ENCODE measurements around the gene NIPAL4. TPM values are rescaled to one million over a fixed set of nuclear protein-coding genes. Genes with fewer than 3 reads are reported as not detected.
"Not testable (repeated sequence)": the region's sequence is repeated elsewhere in the genome, so short reads cannot be mapped to it uniquely, and the experiment has no call there.

NIPAL4 gene
- total and polyA plus RNA-seq, 2 donors (not counting 3 experiments of a cell fraction or from before 2014, with no cell fraction given) = not detected

DNA sequence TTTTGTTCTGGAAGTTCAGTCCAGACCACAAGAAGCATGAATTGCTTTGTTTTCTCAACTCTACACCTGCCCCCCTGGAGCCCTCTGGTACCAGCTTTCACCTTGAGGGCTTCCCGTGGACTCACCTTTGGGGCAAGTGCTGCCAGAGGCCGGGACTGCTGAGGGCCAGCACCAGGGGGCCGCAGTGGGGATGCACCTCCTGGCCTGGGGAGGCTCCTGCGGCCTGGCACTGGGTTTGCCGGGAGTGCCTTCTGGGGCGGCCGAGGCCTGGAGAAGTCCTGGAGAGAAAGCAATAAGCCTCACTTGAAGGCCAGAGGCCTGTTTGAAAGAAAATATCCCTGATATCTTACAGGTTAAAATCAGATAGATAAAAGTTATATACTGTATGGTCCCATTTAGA, 21.7 kb downstream of the NIPAL4 start:
- Histone ChIP-seq H3K36me3 (ENCODE audit: control insufficient read depth in 2 of 2, extremely low read depth in 1 of 2, insufficient read depth in 2 of 2, low read length in 2 of 2) (no peaks in the 10 kb centered on the region), H3K27ac (ENCODE audit: insufficient read depth, low read depth, low read length) (no peak overlapping the region), H3K27me3 (ENCODE audit: control insufficient read depth in 2 of 2, insufficient read depth in 2 of 2, low read length in 2 of 2) (peaks cover 0 to 2% of the 10 kb centered on the region in 2 experiments), H3K79me2 (ENCODE audit: control insufficient read depth, insufficient read depth, low read length) (no peaks in the 10 kb centered on the region), H3K9me3 (replicated peaks; ENCODE audit: control insufficient read depth, insufficient read depth, low read length) (no peaks in the 10 kb centered on the region), H2AFZ (ENCODE audit: low read depth, low read length) (no peak overlapping the region), H3K4me3 (replicated peaks in 1 of 3; ENCODE audit: insufficient read depth in 1 of 3, low read depth in 1 of 3, low read length in 3 of 3) (no peak overlapping the region), H4K20me1 (replicated peaks; ENCODE audit: control insufficient read depth, extremely low read depth, insufficient read depth, low read length) (no peaks in the 10 kb centered on the region), H3K9ac (replicated peaks; ENCODE audit: extremely low read depth, insufficient read depth, low read length) (no peak overlapping the region), H3K4me2 (ENCODE audit: insufficient read depth, low read length) (no peak overlapping the region), H3K9me1 (replicated peaks; ENCODE audit: control insufficient read depth, extremely low read depth, insufficient read depth, low read length) (no peaks in the 10 kb centered on the region), H3K4me1 (ENCODE audit: control insufficient read depth, extremely low read depth, insufficient read depth, low read length) (no peaks in the 10 kb centered on the region)
- no peak for FAIRE-seq
- TF ChIP-seq FOS (IDR thresholded peaks at IDR 0.05; ENCODE audit: borderline replicate concordance, insufficient read depth, low read length) = no peak
- no peak for TF ChIP-seq MAX (IDR thresholded peaks at IDR 0.05; ENCODE audit: insufficient read depth, insufficient read length)
- TF ChIP-seq MYC (IDR thresholded peaks at IDR 0.05; ENCODE audit: low read depth, low read length) = no peak
- TF ChIP-seq GATA2 (IDR thresholded peaks at IDR 0.05; ENCODE audit: insufficient read depth, insufficient read length, low read depth, low read length) = no peak
- no peak for TF ChIP-seq CTCF (IDR thresholded peaks at IDR 0.05; ENCODE audit: extremely low read depth in 1 of 2, insufficient read depth in 1 of 2, low read depth in 1 of 2, low read length in 2 of 2)
- no peak for TF ChIP-seq POLR2A (IDR thresholded peaks at IDR 0.05; ENCODE audit: low read depth, low read length)
- no peak for TF ChIP-seq POLR2AphosphoS5 (IDR thresholded peaks at IDR 0.05; ENCODE audit: insufficient read depth, low read depth, low read length)
- TF ChIP-seq EZH2 (IDR thresholded peaks at IDR 0.05; ENCODE audit: borderline replicate concordance, low read depth, low read length, severe bottlenecking) = no peak
- TF ChIP-seq JUN (IDR thresholded peaks at IDR 0.05; ENCODE audit: borderline replicate concordance, insufficient read depth, insufficient read length, low read depth) = no peak
- ChIA-PET CTCF (interaction anchor here (1.5 to 6.1 kb wide), 3 partner anchors 17 to 237 kb away, joined by 3 to 44 read pairs (median 6); a partner anchor contains a TSS), POLR2A (interaction anchor here (1.2 kb wide), 1 partner anchor 237 kb away, joined by 7 read pairs; no protein-coding TSS in a partner anchor)
- intact Hi-C loops (cut with micrococcal nuclease) (no loop called here), dilution Hi-C loops (cut with MboI; ENCODE audit: extremely low pct_ligation_motif_present, low sequenced_read_pairs) (loop anchor here (25.0 kb wide), 1 partner anchor 144 kb away; a partner anchor contains a TSS)
- BruUV-seq (replicated peaks) = no TSS peak
- no peak for DNase-seq (ENCODE audit: low read depth, low spot score)

DNA sequence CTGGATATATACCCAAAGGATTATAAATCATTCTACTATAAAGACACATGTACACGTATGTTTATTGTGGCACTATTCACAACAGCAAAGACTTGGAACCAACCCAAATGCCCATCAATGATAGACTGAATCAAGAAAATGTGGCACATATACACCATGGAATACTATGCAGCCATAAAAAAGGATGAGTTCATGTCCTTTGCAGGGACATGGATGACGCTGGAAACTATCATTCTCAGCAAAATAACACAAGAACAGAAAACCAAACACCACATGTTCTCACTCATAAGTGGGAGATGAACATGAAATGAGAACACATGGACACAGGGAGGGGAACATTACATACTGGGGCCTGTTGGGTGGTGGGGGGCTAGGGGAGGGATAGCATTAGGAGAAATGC, 22.7 kb downstream of the NIPAL4 start:
- POLR2A ChIA-PET; BruUV-seq (replicated peaks); H3K4me1 ChIP-seq (ENCODE audit: control insufficient read depth, extremely low read depth, insufficient read depth, low read length); H2AFZ ChIP-seq (ENCODE audit: low read depth, low read length); H3K9ac ChIP-seq (replicated peaks; ENCODE audit: extremely low read depth, insufficient read depth, low read length); H3K4me2 ChIP-seq (ENCODE audit: insufficient read depth, low read length); H3K36me3 ChIP-seq (ENCODE audit: control insufficient read depth in 2 of 2, extremely low read depth in 1 of 2, insufficient read depth in 2 of 2, low read length in 2 of 2); H3K9me1 ChIP-seq (replicated peaks; ENCODE audit: control insufficient read depth, extremely low read depth, insufficient read depth, low read length); H3K27me3 ChIP-seq (ENCODE audit: control insufficient read depth in 2 of 2, insufficient read depth in 2 of 2, low read length in 2 of 2); H3K9me3 ChIP-seq (replicated peaks; ENCODE audit: control insufficient read depth, insufficient read depth, low read length); DNase-seq (ENCODE audit: low read depth, low spot score); H3K27ac ChIP-seq (ENCODE audit: insufficient read depth, low read depth, low read length); H3K79me2 ChIP-seq (ENCODE audit: control insufficient read depth, insufficient read depth, low read length); H3K4me3 ChIP-seq (replicated peaks in 1 of 3; ENCODE audit: insufficient read depth in 1 of 3, low read depth in 1 of 3, low read length in 3 of 3); CTCF ChIA-PET; intact Hi-C loops (cut with micrococcal nuclease); H4K20me1 ChIP-seq (replicated peaks; ENCODE audit: control insufficient read depth, extremely low read depth, insufficient read depth, low read length); FAIRE-seq: not testable (repeated sequence)
- dilution Hi-C loops (cut with MboI; ENCODE audit: extremely low pct_ligation_motif_present, low sequenced_read_pairs) = loop anchor here (25.0 kb wide), 1 partner anchor 145 kb away; a partner anchor contains a TSS

Data from endothelial cell of umbilical vein (primary cell).